Measurements from ENCODE around the gene CCNF. TPM values are rescaled to one million over a fixed set of nuclear protein-coding genes. Genes with fewer than 3 reads are reported as not detected.
"Not testable (repeated sequence)": the region's sequence is repeated elsewhere in the genome, so short reads cannot be mapped to it uniquely, and the experiment has no call there.

Gene CCNF
- total RNA-seq, 1 donor from 2014 or later, result 26.7 TPM

DNA sequence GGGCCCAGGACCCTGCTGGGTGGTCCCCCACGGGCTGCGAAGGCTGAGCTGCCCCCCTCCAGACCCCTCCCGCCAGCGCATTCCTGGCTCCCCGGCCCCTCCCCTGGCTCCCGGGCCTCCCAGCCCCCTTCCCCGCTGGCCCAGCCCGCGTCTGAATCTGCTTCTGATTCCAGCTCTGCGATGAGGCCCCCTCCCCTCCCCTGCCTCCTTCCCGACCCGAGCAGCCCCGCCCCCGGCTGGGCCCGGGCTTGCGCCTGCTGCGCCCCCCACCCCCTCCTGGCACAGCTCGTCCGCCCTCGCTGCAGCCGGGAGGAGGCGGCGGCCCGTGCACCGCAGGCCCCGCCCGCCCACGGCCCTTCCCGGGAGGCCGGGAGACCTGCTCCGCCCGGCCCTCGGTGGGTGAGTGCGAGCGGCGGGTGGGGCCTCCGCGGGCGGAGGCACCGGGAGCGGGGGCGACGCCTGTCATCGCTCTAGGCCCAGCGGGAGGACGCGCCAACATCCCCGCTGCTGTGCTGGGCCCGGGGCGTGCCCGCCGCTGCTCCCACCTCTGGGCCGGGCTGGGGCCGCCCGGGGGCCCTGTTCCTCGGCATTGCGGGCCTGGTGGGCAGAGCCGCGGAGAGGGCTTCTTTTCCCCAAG lies 41.9 kb downstream of the CCNF start, which contains the start of gene NTN3:
Gene NTN3, plus strand, starts transcription at position 282 of the 637 bp plus-strand sequence. CDS start 405 bp downstream, outside the sequence.
- no peak for DNase-seq (ENCODE audit: low read depth in 2 of 2)

GRCh38 chr16:2471653-2472487 lies 42.6 kb downstream of the CCNF start:
- DNase-seq (ENCODE audit: low read depth in 2 of 2), result no peak

GRCh38 chr16:2472488-2472864 lies 43.2 kb downstream of the CCNF start:
- no peak for DNase-seq (ENCODE audit: low read depth in 2 of 2)

DNA sequence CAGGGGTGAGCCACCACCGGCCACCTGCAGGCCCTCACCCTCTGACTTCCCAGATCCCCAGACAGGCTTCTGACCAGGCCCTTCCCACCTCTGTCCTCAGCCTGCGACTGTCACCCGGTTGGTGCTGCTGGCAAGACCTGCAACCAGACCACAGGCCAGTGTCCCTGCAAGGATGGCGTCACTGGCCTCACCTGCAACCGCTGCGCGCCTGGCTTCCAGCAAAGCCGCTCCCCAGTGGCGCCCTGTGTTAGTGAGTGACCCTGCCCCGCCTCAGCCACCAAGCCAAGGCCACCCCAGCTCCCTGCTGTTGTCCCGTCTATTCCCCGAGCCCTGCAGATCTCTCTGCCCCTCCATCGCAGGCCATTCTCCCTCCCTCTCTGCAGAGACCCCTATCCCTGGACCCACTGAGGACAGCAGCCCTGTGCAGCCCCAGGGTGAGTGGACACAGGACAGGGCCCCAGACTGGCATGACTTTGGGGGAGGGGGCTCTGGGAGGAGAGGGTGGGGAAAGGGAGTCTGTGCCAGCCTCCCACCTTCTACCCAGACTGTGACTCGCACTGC lies 43.7 kb downstream of the CCNF start:
- no peak for DNase-seq (ENCODE audit: low read depth in 2 of 2)

DNA sequence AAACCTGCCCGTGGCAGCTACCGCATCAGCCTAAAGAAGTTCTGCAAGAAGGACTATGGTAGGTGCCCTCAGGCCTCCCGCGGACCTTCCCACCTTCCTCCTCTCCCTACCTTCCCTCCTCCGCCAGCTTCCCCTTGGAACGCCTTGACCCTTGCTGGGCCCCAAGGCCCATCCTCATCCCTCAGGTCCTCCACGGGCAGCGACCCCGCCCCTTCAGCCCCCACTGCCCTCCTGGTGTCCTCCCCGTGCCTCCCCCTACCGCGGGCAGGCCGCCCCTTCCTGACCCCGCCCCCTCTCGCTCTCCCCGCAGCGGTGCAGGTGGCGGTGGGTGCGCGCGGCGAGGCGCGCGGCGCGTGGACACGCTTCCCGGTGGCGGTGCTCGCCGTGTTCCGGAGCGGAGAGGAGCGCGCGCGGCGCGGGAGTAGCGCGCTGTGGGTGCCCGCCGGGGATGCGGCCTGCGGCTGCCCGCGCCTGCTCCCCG lies 44.2 kb downstream of the CCNF start:
- no peak for DNase-seq (ENCODE audit: low read depth in 2 of 2)

GRCh38 chr16:2473999-2474876 lies 45.0 kb downstream of the CCNF start:
- DNase-seq (ENCODE audit: low read depth in 2 of 2), result peak in 1 of 2 donors; percentile 63

- peak; percentile 48 to 84 for DNase-seq (ENCODE audit: low read depth in 2 of 2)
Measured at GRCh38 chr16:2474877-2475412, 45.7 kb downstream of the CCNF start, which contains the start of gene TBC1D24. Gene TBC1D24, plus strand, starts transcription at chr16:2475127. Its CDS starts 21,022 bp downstream, at chr16:2496149.

DNA sequence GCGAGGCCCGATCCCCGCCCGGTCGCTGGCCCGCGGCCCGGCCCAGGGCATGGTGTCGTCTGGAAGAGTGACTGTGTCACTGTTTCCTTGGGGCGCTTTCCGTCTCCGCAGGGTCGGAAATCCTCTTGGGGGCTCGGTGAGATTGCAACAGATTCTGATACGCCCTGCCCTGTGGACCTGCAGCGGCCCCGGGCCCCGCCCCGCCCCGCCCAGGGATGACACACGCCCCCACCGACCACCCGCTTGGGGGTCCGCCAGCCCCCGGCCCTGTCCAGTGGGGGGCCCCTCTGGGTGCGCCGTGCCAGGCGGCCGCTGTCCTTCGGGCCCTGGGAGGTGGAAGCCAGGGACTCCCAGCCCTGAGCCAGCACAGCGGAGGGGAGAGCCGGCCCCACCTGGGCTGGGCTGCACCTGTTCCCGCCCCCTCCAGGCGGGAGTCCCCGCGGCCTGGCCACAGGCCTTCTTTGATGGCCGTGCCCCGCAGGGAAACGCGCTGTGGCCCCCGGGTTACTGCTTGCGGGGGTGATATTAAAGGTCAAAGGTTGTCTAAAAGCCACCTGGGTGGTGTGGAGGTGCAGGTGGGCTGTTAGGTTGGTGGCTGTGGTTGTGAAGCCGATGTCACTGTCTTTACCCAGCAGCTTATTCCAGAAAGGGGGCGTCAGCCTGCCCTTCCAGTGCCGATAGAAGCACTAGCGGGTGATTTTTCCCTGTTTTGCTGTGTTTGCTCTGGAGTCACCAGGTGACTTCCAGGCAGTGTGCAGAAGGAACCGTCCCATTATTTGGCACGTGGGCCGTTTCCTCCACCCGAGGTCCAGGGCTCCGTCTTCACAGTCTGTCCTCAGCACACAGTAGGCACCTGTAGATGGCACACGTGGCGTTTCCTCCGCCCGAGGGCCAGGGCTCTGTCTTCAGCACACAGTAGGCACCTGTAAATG lies 46.4 kb downstream of the CCNF start:
- DNase-seq (ENCODE audit: low read depth in 2 of 2), result peak in 1 of 2 donors; percentile 10

DNA sequence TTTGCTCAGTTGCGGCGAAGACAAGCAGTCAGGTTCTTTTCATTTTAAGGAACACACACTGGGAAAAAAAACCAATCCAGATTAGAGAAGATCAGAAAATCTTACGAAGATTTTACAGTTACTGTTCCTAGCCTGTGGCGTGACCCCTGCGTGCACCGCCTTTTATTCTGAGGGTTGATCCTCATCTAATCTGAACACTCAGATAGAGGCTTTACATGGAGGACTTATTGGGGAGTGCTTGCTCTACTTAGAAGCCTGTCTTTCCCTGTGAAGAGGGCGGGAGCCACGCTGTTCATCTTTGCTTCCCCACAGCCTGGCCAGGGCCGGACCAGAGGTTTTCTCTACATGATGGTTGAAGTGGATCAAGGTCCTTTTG lies 47.1 kb downstream of the CCNF start:
- no peak for DNase-seq (ENCODE audit: low read depth in 2 of 2)

- DNase-seq (ENCODE audit: low read depth in 2 of 2), result no peak
Measured at GRCh38 chr16:2476741-2477140, 47.5 kb downstream of the CCNF start.

GRCh38 chr16:2477327-2477726 lies 48.1 kb downstream of the CCNF start:
- no peak for DNase-seq (ENCODE audit: low read depth in 2 of 2)

DNA sequence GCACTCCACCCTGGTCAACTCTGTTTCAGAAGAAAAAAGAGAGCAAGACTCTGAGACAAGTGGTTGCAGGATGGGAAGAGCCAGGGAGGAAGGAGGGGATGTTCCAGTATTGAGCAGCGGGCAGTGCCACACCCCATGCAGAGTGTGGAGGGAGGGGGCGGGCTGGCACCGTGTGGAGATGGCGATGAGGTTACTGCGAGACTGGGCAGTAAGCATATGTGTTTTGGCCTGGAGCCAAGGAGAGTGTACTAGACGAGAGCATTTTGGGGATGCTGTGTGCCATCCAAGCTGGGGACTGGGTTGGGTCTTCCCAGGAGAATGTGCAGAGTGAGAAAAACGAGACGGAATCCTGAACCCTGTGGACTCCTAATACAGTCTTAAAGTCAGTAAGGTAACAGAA lies 49.0 kb downstream of the CCNF start:
- no peak for DNase-seq (ENCODE audit: low read depth in 2 of 2)

DNA sequence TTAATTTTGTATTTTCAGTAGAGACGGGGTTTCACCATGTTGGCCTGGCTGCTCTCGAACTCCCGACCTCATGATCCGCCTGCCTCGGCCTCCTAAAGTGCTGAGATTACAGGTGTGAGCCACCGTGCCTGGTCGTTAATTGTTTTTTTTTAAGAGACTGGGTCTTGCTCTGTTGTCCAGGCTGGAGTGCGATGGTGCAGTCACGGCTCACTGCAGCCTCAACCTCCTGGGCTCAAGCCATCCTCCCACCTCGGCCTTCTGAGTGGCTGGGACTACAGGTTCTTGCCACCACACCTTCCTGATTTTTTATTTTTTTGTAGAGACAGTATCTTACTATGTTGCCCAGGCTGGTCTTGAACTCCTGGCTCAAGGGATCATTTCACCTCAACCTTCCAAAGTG lies 50.7 kb downstream of the CCNF start:
- not testable (repeated sequence) for DNase-seq (ENCODE audit: low read depth in 2 of 2)

GRCh38 chr16:2480948-2481347 lies 51.7 kb downstream of the CCNF start:
- DNase-seq (ENCODE audit: low read depth in 2 of 2), result no peak

DNA sequence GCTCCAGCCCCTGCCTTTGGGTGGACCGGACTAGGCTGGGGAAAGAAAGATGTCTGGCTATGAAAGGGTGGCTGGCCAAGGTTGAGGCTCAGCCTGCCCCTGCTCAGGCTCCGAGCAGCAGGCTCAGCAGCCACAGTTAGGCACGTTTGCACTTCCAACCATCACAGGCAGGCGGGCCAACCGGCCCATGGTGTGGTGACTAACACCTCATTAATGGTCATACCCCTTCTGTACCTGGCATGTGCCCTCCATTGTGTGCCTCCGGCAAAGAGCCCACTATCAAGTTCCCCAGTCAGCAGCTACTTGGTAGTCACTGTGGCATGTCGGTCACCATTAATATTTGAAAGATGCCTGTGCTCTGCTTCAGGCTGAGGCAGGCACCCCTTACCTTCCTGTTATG lies 52.4 kb downstream of the CCNF start:
- DNase-seq (ENCODE audit: low read depth in 2 of 2), result no peak

- no peak for DNase-seq (ENCODE audit: low read depth in 2 of 2)
Measured at GRCh38 chr16:2482249-2482648, 53.0 kb downstream of the CCNF start.

- DNase-seq (ENCODE audit: low read depth in 2 of 2), result peak in 1 of 2 donors; percentile 13
Measured at GRCh38 chr16:2482708-2483534, 53.7 kb downstream of the CCNF start.

GRCh38 chr16:2483939-2484897 lies 55.0 kb downstream of the CCNF start:
- DNase-seq (ENCODE audit: low read depth in 2 of 2), result no peak
